CD4-positive, alpha-beta memory T cell (primary cell): Measurements from ENCODE around the gene COBL. TPM values are rescaled to one million over a fixed set of nuclear protein-coding genes. Genes with fewer than 3 reads are reported as not detected.

Experiments
- CTCF ChIA-PET: fragments of 350-600 bp; sonication (Branson Sonifier 250); formaldehyde crosslinking; loops from one replicate; lab custom pipeline; 2021; ENCODE audit warnings: inconsistent platforms; ENCODE audit not compliant: partially characterized antibody; lab: Charles Lee
- POLR2A ChIA-PET: fragments of 350-600 bp; sonication (Branson Sonifier 250); formaldehyde crosslinking; loops from one replicate; lab custom pipeline; 2021; ENCODE audit not compliant: partially characterized antibody; lab: Charles Lee
- DNase-seq, 5 donors: peaks; one replicate each; pipeline versions ENCODE4 v3.0.0 to v3.0.0-alpha.2; 2020 to 2022; ENCODE audit warnings: mixed read lengths in 1 of 5
- H3K27ac ChIP-seq: one replicate; pipeline ENCODE4 v1.7.0; 2013; ENCODE audit warnings: low read depth, low read length
- H3K27me3 ChIP-seq: 2 replicates; pipeline ENCODE4 v1.7.0; 2013; ENCODE audit warnings: mild to moderate bottlenecking, low read length, moderate library complexity; ENCODE audit not compliant: insufficient read depth
- H3K36me3 ChIP-seq: 2 replicates; pipeline ENCODE4 v1.7.0; 2013; ENCODE audit warnings: mild to moderate bottlenecking, low read length, moderate library complexity; ENCODE audit not compliant: insufficient read depth
- H3K4me1 ChIP-seq: 2 replicates; pipeline ENCODE4 v1.7.0; 2013; ENCODE audit warnings: mild to moderate bottlenecking, low read length, moderate library complexity; ENCODE audit not compliant: insufficient read depth
- H3K4me3 ChIP-seq, 2 donors: one replicate each; pipeline ENCODE4 v1.7.0; 2013; ENCODE audit warnings: low read length in 2 of 2, mild to moderate bottlenecking in 1 of 2
- H3K9me3 ChIP-seq, 2 donors: one replicate each; pipeline ENCODE4 v1.7.0; 2013; ENCODE audit warnings: low read length in 2 of 2, control low read depth in 1 of 2; ENCODE audit not compliant: control insufficient read depth in 1 of 2
- H3K27ac Mint-ChIP-seq, 7 donors: one replicate each; pipeline ENCODE4 v1.8.0; 2020 to 2021; ENCODE audit warnings: mixed read lengths in 7 of 7, mild to moderate bottlenecking in 6 of 7, inconsistent platforms in 3 of 7, moderate library complexity in 3 of 7
- H3K27me3 Mint-ChIP-seq, 2 donors: one replicate each; pipeline ENCODE4 v1.8.0; 2020 to 2021; ENCODE audit warnings: mixed read lengths in 2 of 2
- H3K36me3 Mint-ChIP-seq, 2 donors: one replicate each; pipeline ENCODE4 v1.8.0; 2020 to 2021; ENCODE audit warnings: mixed read lengths in 2 of 2, inconsistent platforms in 1 of 2, mild to moderate bottlenecking in 1 of 2
- H3K4me1 Mint-ChIP-seq, 4 donors: one replicate each; pipeline ENCODE4 v1.8.0; 2020 to 2021; ENCODE audit warnings: mixed read lengths in 4 of 4, mild to moderate bottlenecking in 1 of 4
- H3K4me3 Mint-ChIP-seq, 8 donors: one replicate each; pipeline ENCODE4 v1.8.0; 2020 to 2021; ENCODE audit warnings: mixed read lengths in 8 of 8, mild to moderate bottlenecking in 7 of 8, moderate library complexity in 6 of 8, inconsistent platforms in 3 of 8
- H3K9me3 Mint-ChIP-seq, 8 donors: one replicate each; pipeline ENCODE4 v1.8.0; 2020 to 2021; ENCODE audit warnings: mixed read lengths in 8 of 8, mild to moderate bottlenecking in 5 of 8, inconsistent platforms in 3 of 8, moderate library complexity in 1 of 8
- intact Hi-C: fragments of 100-400 bp; cut with micrococcal nuclease; formaldehyde crosslinking; loops from one replicate; pipeline ENCODE4 v1.15.1; 2023
- polyA plus RNA-seq, 2 donors: library from polyadenylated mRNA; unstranded; fragments of 300-500 nt; fragmentation: Illumina TruSeq; gene quantifications; one replicate each; pipeline ENCODE4 v1.2.3, GENCODE V29; 2021
- total RNA-seq, 2 experiments: library from RNA; stranded (reverse); gene quantifications; one replicate each; pipeline ENCODE4 v1.2.3, GENCODE V29; 2021

COBL gene
- total and polyA plus RNA-seq, 4 experiments from 2014 or later = not detected

DNA sequence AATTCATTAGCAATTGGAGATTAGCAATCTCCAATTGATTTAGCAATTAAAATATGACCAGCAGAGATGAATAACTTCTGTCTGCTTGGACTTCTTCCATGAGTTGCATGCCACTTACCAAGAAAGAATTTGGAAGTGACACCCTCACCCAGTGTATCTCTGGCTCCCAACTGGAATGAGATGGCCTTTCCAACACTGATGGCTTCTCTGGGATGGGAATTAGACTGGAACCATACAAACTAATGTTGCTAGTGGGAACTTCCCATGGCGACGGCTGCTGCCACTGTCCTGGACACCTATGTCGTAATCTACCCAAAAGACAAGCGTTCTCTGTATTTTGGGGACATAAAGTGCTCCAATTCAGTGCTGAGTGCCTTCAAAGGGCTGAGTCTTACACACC is 192.3 kb downstream of the COBL start:
- CTCF ChIA-PET = no interaction called here
- no peaks in the 10 kb centered on the region for H3K36me3 Mint-ChIP-seq
- no peak for DNase-seq
- peaks cover 0 to 1% of the 10 kb centered on the region in 2 donors for H3K27me3 Mint-ChIP-seq
- peaks cover 18% of the 10 kb centered on the region for H3K4me1 ChIP-seq
- H3K4me3 ChIP-seq = no peak overlapping the region
- H3K9me3 Mint-ChIP-seq = no peaks in the 10 kb centered on the region
- peaks cover 23 to 32% (median 28%) of the 10 kb centered on the region in 4 donors for H3K4me1 Mint-ChIP-seq
- H3K27ac ChIP-seq = no peak overlapping the region
- intact Hi-C loops = no loop called here
- POLR2A ChIA-PET = no interaction called here
- no peaks in the 10 kb centered on the region for H3K36me3 ChIP-seq
- no peak overlapping the region for H3K4me3 Mint-ChIP-seq
- H3K27ac Mint-ChIP-seq = no peak overlapping the region
- H3K27me3 ChIP-seq = no peaks in the 10 kb centered on the region
- no peaks in the 10 kb centered on the region for H3K9me3 ChIP-seq

DNA sequence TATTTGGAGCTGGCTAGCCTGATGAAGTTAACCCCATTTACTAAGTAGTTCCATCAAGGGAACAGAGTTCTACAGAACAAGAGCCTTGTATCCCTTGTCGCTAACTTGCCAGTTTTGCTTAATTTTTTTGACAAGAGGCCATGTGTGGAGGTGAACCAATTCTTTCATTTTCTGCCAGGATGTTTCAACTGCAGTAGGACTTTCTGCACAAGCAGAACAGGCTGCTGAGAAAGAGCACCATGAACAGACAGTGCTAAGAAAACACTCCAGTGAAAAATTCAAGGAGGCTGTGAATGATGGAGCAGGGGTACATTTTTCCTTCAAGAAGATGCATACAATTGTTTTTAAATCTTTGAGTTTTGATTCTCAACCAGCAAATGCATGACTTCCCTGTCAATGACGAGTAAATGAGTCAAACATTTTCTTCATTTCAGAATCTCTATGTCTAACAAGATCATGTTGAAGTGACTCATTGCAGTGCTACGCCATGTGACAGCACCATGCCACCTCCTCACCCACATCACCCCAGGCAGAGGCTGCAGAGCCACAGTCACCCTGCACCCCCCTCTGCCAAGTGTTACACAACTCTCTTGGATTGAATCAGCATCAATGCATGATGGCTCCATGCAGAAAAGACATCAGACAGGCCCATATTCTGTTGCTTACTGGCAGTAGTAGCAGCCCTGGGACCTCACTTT is 193.1 kb downstream of the COBL start:
- Mint-ChIP-seq H3K9me3 (no peaks in the 10 kb centered on the region), H3K27me3 (peaks cover 1 to 3% of the 10 kb centered on the region in 2 donors), H3K36me3 (no peaks in the 10 kb centered on the region), H3K4me1 (peaks cover 23 to 32% (median 28%) of the 10 kb centered on the region in 4 donors), H3K27ac (peak overlapping the region in 1 of 7 donors; percentile 58), H3K4me3 (peak overlapping the region in 1 of 8 donors; percentile 7)
- ChIA-PET POLR2A (no interaction called here), CTCF (interaction anchor here (2.1 kb wide), 1 partner anchor 39 kb away, joined by 5 read pairs; no protein-coding TSS in a partner anchor)
- Histone ChIP-seq H3K9me3 (no peaks in the 10 kb centered on the region), H3K27ac (no peak overlapping the region), H3K27me3 (no peaks in the 10 kb centered on the region), H3K36me3 (no peaks in the 10 kb centered on the region), H3K4me1 (peaks cover 18% of the 10 kb centered on the region), H3K4me3 (no peak overlapping the region)
- intact Hi-C loops = loop anchor here (2.0 kb wide), 1 partner anchor 17 kb away; no protein-coding TSS in a partner anchor
- DNase-seq = peak in 1 of 5 donors; percentile 56

- CTCF ChIA-PET = interaction anchor here (0.8 to 2.1 kb wide), 6 partner anchors 13 to 654 kb away, joined by 3 to 6 read pairs (median 4); no protein-coding TSS in a partner anchor
- Mint-ChIP-seq H3K36me3 (no peaks in the 10 kb centered on the region), H3K4me3 (peak overlapping the region; percentile 36 to 83 (median 64)), H3K27ac (peak overlapping the region; percentile 22 to 89 (median 68)), H3K4me1 (peaks cover 23 to 32% (median 28%) of the 10 kb centered on the region in 4 donors), H3K27me3 (peaks cover 1 to 6% of the 10 kb centered on the region in 2 donors), H3K9me3 (peaks cover 0 to 2% (median 0%) of the 10 kb centered on the region in 8 donors)
- H3K4me1 ChIP-seq = peaks cover 18% of the 10 kb centered on the region
- H3K27ac ChIP-seq = no peak overlapping the region
- H3K27me3 ChIP-seq = no peaks in the 10 kb centered on the region
- POLR2A ChIA-PET = interaction anchor here (1.2 kb wide), 1 partner anchor 19 kb away, joined by 3 read pairs; no protein-coding TSS in a partner anchor
- no peak overlapping the region for H3K4me3 ChIP-seq
- no peaks in the 10 kb centered on the region for H3K9me3 ChIP-seq
- DNase-seq = no peak
- H3K36me3 ChIP-seq = no peaks in the 10 kb centered on the region
- intact Hi-C loops = loop anchor here (2.0 kb wide), 1 partner anchor 19 kb away; no protein-coding TSS in a partner anchor
These were observed 194.6 kb downstream of the COBL start for GRCh38 chr7:51121931-51122425.

DNA sequence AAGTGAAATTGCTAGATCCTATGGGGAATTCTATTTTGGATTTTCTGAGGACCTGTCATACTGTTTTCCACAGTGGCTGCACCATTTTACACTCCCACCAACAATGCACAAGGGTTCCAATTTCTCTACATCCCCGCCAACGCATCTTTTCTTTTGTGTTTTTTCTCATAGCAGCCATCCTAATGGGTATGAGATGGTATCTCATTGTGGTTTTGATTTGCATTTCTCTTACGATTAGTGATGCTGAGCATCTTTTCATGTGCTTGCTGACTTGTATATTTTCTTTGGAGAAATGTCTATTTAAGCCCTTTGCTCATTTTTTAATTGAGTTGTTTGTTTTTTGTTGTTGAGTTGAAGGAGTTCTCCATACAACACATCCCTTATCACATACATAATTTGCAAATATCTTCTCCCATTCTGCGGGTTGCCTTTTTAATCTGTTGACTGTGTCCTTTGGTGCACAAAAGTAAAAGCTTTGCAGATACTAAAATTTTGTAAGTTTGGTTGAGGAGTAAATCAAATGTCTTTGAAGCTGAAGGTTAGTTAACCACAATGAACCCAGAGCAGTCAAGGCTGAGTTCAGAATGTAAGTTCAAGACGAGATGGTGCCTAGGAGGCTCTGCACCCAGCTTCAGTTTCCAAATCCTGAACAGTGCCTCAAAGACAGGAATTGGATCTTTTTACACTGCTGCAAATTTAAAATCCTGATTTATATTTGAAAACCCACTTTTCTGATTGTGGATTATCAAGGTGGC is 195.4 kb downstream of the COBL start:
- Histone ChIP-seq H3K27ac (no peak overlapping the region), H3K36me3 (no peaks in the 10 kb centered on the region), H3K4me3 (no peak overlapping the region), H3K27me3 (no peaks in the 10 kb centered on the region), H3K9me3 (no peaks in the 10 kb centered on the region), H3K4me1 (peaks cover 18% of the 10 kb centered on the region)
- CTCF ChIA-PET = interaction anchor here (0.8 to 2.1 kb wide), 5 partner anchors 20 to 653 kb away, joined by 3 to 6 read pairs (median 5); no protein-coding TSS in a partner anchor
- peak overlapping the region; percentile 36 to 83 (median 64) for H3K4me3 Mint-ChIP-seq
- DNase-seq = peak in 4 of 5 donors; percentile 5 to 20 (median 10)
- peak overlapping the region; percentile 22 to 89 (median 74) for H3K27ac Mint-ChIP-seq
- peaks cover 0 to 2% (median under 1%) of the 10 kb centered on the region in 8 donors for H3K9me3 Mint-ChIP-seq
- H3K36me3 Mint-ChIP-seq = no peaks in the 10 kb centered on the region
- POLR2A ChIA-PET = interaction anchor here (1.2 kb wide), 1 partner anchor 20 kb away, joined by 3 read pairs; no protein-coding TSS in a partner anchor
- intact Hi-C loops = no loop called here
- H3K27me3 Mint-ChIP-seq = peaks cover 1 to 6% of the 10 kb centered on the region in 2 donors
- H3K4me1 Mint-ChIP-seq = peaks cover 23 to 32% (median 28%) of the 10 kb centered on the region in 4 donors

- Mint-ChIP-seq H3K4me3 (no peak overlapping the region), H3K36me3 (no peaks in the 10 kb centered on the region), H3K4me1 (peaks cover 21 to 29% (median 24%) of the 10 kb centered on the region in 4 donors), H3K27me3 (peaks cover 2 to 6% of the 10 kb centered on the region in 2 donors), H3K9me3 (peaks cover 0 to 7% (median 4%) of the 10 kb centered on the region in 8 donors), H3K27ac (peak overlapping the region in 1 of 7 donors; percentile 0)
- Histone ChIP-seq H3K36me3 (no peaks in the 10 kb centered on the region), H3K27me3 (no peaks in the 10 kb centered on the region), H3K4me1 (peaks cover 18% of the 10 kb centered on the region), H3K9me3 (no peaks in the 10 kb centered on the region), H3K4me3 (no peak overlapping the region), H3K27ac (no peak overlapping the region)
- DNase-seq = no peak
- CTCF ChIA-PET = no interaction called here
- POLR2A ChIA-PET = no interaction called here
- intact Hi-C loops = no loop called here
These were observed 198.0 kb downstream of the COBL start for GRCh38 chr7:51118628-51119027.

GRCh38 chr7:51114501-51114900 is 202.1 kb downstream of the COBL start:
- Mint-ChIP-seq H3K27me3 (peaks cover 3 to 8% of the 10 kb centered on the region in 2 donors), H3K9me3 (peaks cover 0 to 7% (median 4%) of the 10 kb centered on the region in 8 donors), H3K4me1 (no peaks in the 10 kb centered on the region), H3K4me3 (no peak overlapping the region), H3K27ac (no peak overlapping the region), H3K36me3 (no peaks in the 10 kb centered on the region)
- no peaks in the 10 kb centered on the region for H3K36me3 ChIP-seq
- no peaks in the 10 kb centered on the region for H3K9me3 ChIP-seq
- POLR2A ChIA-PET = no interaction called here
- CTCF ChIA-PET = no interaction called here
- no peaks in the 10 kb centered on the region for H3K4me1 ChIP-seq
- no peak overlapping the region for H3K4me3 ChIP-seq
- no peak overlapping the region for H3K27ac ChIP-seq
- DNase-seq = no peak
- H3K27me3 ChIP-seq = no peaks in the 10 kb centered on the region
- intact Hi-C loops = no loop called here
